Measurements from ENCODE around the gene SCART1. TPM values are rescaled to one million over a fixed set of nuclear protein-coding genes. Genes with fewer than 3 reads are reported as not detected.
"Not testable (repeated sequence)": the region's sequence is repeated elsewhere in the genome, so short reads cannot be mapped to it uniquely, and the experiment has no call there.

The SCART1 gene
- total and polyA plus RNA-seq, 2 of the 4 experiments (the other 2 are of a cell fraction), result 0.54 to 2.1 TPM

DNA sequence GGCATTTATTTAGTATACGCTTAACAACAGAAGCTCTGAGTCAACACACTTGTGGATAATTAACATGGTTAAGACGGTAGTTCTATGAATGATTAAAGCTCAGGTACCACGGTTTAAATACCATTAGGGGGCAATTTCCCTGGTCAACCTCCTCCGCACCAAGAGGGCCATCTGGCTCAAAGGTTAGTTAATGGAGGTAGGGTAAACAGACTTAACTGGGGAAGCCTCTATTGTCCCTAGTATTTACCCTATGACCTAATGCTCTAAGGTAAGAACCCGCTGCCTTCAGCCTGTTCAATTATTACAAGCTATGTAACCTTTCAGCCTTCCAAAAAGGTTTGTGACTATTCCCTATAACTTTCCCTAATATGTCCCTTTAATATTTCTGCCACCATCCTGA lies 64.8 kb downstream of the SCART1 start:
- H3K4me1 ChIP-seq (ENCODE audit: control insufficient read depth, insufficient read depth, low read length); H3K18ac ChIP-seq (ENCODE audit: low read depth, low read length); H3K27ac ChIP-seq (ENCODE audit: insufficient read depth, low read length); H2BK15ac ChIP-seq (ENCODE audit: low read depth, low read length); H3K4me2 ChIP-seq (ENCODE audit: low read depth, low read length); H3K9me1 ChIP-seq (ENCODE audit: insufficient read depth, low read length); H3K9ac ChIP-seq (ENCODE audit: low read depth, low read length); H3K9me3 ChIP-seq (ENCODE audit: control insufficient read depth, insufficient read depth, low read length); H2BK120ac ChIP-seq (ENCODE audit: low read depth, low read length); DNase-seq; H3K14ac ChIP-seq (replicated peaks; ENCODE audit: low read depth, low read length); H4K91ac ChIP-seq (ENCODE audit: insufficient read depth, low read depth, low read length); H2BK20ac ChIP-seq (ENCODE audit: low read depth, low read length); H4K5ac ChIP-seq (ENCODE audit: low read depth, low read length); H2AFZ ChIP-seq (replicated peaks; ENCODE audit: low read length, poor library complexity); H3K56ac ChIP-seq (ENCODE audit: extremely low read depth, insufficient read depth, low read length); intact Hi-C loops (cut with micrococcal nuclease); H3K4ac ChIP-seq (ENCODE audit: low read depth, low read length); H4K20me1 ChIP-seq (ENCODE audit: insufficient read depth, low read length); CTCF ChIA-PET; ATAC-seq (ENCODE audit: low read depth); H2BK5ac ChIP-seq (ENCODE audit: low read depth, low read length, poor library complexity, severe bottlenecking); H3K23ac ChIP-seq (ENCODE audit: low read depth, low read length); H4K8ac ChIP-seq (ENCODE audit: low read depth in 2 of 2, low read length in 2 of 2); dilution Hi-C loops (cut with HindIII; ENCODE audit: low sequenced_read_pairs, unreplicated experiment); H2AK5ac ChIP-seq (ENCODE audit: low read depth, low read length); H3K27me3 ChIP-seq (ENCODE audit: control insufficient read depth, insufficient read depth, low read length); POLR2A ChIA-PET (ENCODE audit: unreplicated experiment); BruUV-seq (replicated peaks); H3K79me1 ChIP-seq (ENCODE audit: low read depth in 1 of 2, low read length in 2 of 2); H2AK9ac ChIP-seq (replicated peaks; ENCODE audit: low read depth, low read length, poor library complexity); in situ Hi-C loops (cut with MboI; ENCODE audit: low sequenced_read_pairs); H3K4me3 ChIP-seq (ENCODE audit: insufficient read depth, low read depth, low read length); H3K36me3 ChIP-seq (ENCODE audit: control insufficient read depth, insufficient read depth, low read length): not testable (repeated sequence)
- no CpG with 5 or more reads among the region's 5 CpGs for WGBS, 2 experiments (ENCODE audit: extremely low coverage in 2 of 2, insufficient read length in 1 of 2)

Other genes with a start within 250 kb of the SCART1 start
- not detected in 2 replicates for gene UTF1, start 223.7 kb upstream of the SCART1 start, total RNA-seq (2012; rRNA removed)
- gene UTF1, start 223.7 kb upstream of the SCART1 start, polyA plus RNA-seq (2012; rRNA removed), result not detected in 2 replicates
- gene VENTX, start 216.1 kb upstream of the SCART1 start, total RNA-seq (2012; rRNA removed), result not detected in 2 replicates
- not detected in 2 replicates for gene VENTX, start 216.1 kb upstream of the SCART1 start, polyA plus RNA-seq (2012; rRNA removed)
- gene ADAM8, start 177.1 kb upstream of the SCART1 start, total RNA-seq (2012; rRNA removed), result under 0.01 and 0.28 TPM in 2 replicates
- gene ADAM8, start 177.1 kb upstream of the SCART1 start, polyA plus RNA-seq (2012; rRNA removed), result 0.74 and 0.90 TPM in 2 replicates
- 65.0 and 72.6 TPM in 2 replicates for gene TUBGCP2, start 145.1 kb upstream of the SCART1 start, total RNA-seq (2012; rRNA removed)
- 48.1 and 48.6 TPM in 2 replicates for gene TUBGCP2, start 145.1 kb upstream of the SCART1 start, polyA plus RNA-seq (2012; rRNA removed)
- gene ZNF511, start 145.0 kb upstream of the SCART1 start, total RNA-seq (2012; rRNA removed), result 13.6 and 14.2 TPM in 2 replicates
- gene ZNF511, start 145.0 kb upstream of the SCART1 start, polyA plus RNA-seq (2012; rRNA removed), result 32.6 and 36.8 TPM in 2 replicates
- not detected in 2 replicates for gene CALY, start 117.0 kb upstream of the SCART1 start, total RNA-seq (2012; rRNA removed)
- gene CALY, start 117.0 kb upstream of the SCART1 start, polyA plus RNA-seq (2012; rRNA removed), result 0.34 and 0.62 TPM in 2 replicates
- not detected in 2 replicates for gene PRAP1, start 106.6 kb upstream of the SCART1 start, total RNA-seq (2012; rRNA removed)
- gene PRAP1, start 106.6 kb upstream of the SCART1 start, polyA plus RNA-seq (2012; rRNA removed), result not detected in 2 replicates
- gene FUOM, start 95.9 kb upstream of the SCART1 start, total RNA-seq (2012; rRNA removed), result 26.3 and 28.1 TPM in 2 replicates
- 52.8 and 71.2 TPM in 2 replicates for gene FUOM, start 95.9 kb upstream of the SCART1 start, polyA plus RNA-seq (2012; rRNA removed)
- gene ECHS1, start 80.6 kb upstream of the SCART1 start, total RNA-seq (2012; rRNA removed), result 60.8 and 71.1 TPM in 2 replicates
- gene ECHS1, start 80.6 kb upstream of the SCART1 start, polyA plus RNA-seq (2012; rRNA removed), result 83.3 and 84.2 TPM in 2 replicates
- gene PAOX, start 74.7 kb upstream of the SCART1 start, total RNA-seq (2012; rRNA removed), result 3.6 and 3.8 TPM in 2 replicates
- gene PAOX, start 74.7 kb upstream of the SCART1 start, polyA plus RNA-seq (2012; rRNA removed), result 4.3 and 4.5 TPM in 2 replicates
- gene MTG1, start 59.8 kb upstream of the SCART1 start, total RNA-seq (2012; rRNA removed), result 38.0 and 38.5 TPM in 2 replicates
- gene MTG1, start 59.8 kb upstream of the SCART1 start, polyA plus RNA-seq (2012; rRNA removed), result 64.8 and 70.0 TPM in 2 replicates
- gene SPRN, start 29.3 kb upstream of the SCART1 start, total RNA-seq (2012; rRNA removed), result 0.28 and 0.36 TPM in 2 replicates
- gene SPRN, start 29.3 kb upstream of the SCART1 start, polyA plus RNA-seq (2012; rRNA removed), result 2.3 and 2.4 TPM in 2 replicates
- 0.36 and 0.56 TPM in 2 replicates for gene CYP2E1, start 73.4 kb downstream of the SCART1 start, total RNA-seq (2012; rRNA removed)
- gene CYP2E1, start 73.4 kb downstream of the SCART1 start, polyA plus RNA-seq (2012; rRNA removed), result 1.1 and 1.7 TPM in 2 replicates
- gene SYCE1, start 111.6 kb downstream of the SCART1 start, total RNA-seq (2012; rRNA removed), result not detected in 2 replicates
- gene SYCE1, start 111.6 kb downstream of the SCART1 start, polyA plus RNA-seq (2012; rRNA removed), result not detected in 2 replicates
- gene FRG2B, start 172.8 kb downstream of the SCART1 start, total RNA-seq (2012; rRNA removed), result not detected in 2 replicates
- not detected in 2 replicates for gene FRG2B, start 172.8 kb downstream of the SCART1 start, polyA plus RNA-seq (2012; rRNA removed)